ENCODE results near the gene EYS. TPM values are rescaled to one million over a fixed set of nuclear protein-coding genes. Genes with fewer than 3 reads are reported as not detected.

EYS gene
- total RNA-seq, 1 experiment from 2014 or later, result not detected

DNA sequence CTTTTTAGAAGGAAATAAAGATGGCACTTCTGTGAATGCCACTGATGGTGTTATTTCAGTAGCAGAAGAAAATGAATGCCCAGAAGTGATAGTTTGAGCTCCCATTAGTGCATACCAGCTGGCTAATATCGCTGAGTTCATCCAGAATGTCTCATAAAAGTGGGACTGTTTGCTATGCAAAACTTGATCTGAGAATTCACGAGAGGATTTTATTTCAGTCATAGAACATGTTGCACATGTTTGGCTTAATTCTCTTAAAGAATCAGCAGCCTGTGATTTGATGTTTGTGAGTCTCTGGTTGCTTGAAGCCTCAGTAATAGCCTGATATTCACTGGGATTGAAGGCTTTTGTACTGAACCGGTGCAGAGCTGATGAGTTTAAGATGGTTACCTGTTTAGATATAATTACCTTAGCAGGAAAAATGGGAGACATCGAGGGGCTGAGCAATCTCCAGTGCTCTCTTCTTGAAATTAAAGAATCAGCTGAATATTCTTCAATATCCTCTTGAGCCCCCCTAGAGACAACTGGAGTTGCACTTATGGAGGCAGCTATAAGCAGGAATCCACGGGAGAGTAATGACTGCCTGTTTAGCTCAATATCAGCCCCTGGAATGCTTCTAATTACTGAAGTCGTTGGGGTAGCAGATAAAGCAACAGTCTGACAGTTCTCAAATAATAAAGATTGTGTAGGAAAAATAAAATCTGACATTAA lies 1115.9 kb downstream of the EYS start:
- no peak for DNase-seq
- Histone ChIP-seq H3K27me3 (0 out of 2 replicates have a peak, but pooled peaks cover 3% of the 10 kb centered on the region), H3K4me1 (no peaks in the 10 kb centered on the region), H3K27ac (no peak overlapping the region), H3K4me3 (no peak overlapping the region), H3K36me3 (no peaks in the 10 kb centered on the region), H3K9me3 (replicated peaks) (no peaks in the 10 kb centered on the region)

DNA sequence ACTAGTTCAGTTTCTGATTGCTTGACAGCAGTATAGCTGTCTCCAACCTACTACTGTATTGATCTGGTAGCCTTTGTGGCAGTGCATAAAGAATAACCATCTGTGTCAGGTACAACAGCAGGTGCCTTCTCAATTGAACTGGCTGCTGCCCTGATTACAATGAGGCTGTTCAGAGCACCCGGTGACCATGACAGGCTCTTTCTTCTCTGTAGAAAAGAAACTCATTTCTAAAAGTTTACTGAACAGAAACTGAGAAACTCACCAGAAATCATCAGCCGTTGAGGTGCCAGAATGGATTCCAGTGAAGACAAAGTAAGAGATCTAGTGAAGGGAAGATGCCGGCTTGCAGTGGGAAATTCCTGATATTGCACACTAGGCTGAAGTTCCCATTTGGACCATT lies 1117.1 kb downstream of the EYS start:
- Histone ChIP-seq H3K27me3 (0 out of 2 replicates have a peak, but pooled peaks cover 3% of the 10 kb centered on the region), H3K9me3 (replicated peaks) (no peaks in the 10 kb centered on the region), H3K4me3 (no peak overlapping the region), H3K36me3 (no peaks in the 10 kb centered on the region), H3K27ac (no peak overlapping the region), H3K4me1 (no peaks in the 10 kb centered on the region)
- no peak for DNase-seq

DNA sequence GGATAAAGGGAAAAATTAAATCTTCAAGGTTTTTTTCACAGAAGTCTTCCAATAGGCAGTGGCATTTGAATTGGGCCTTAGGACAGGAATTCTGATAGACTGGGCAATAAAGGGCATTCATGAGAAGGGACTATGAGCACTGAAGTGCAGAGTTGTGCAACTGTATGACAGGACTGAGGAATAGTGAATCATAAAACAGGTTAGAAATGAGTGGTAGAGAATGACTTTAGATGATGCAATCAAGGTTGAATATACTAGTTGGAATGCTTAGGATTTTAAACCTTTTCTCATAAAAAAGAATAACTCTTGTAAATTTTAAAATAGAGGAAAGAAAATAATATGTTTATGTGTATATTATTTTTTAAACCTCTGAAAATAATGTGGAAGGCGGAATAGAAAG lies 1126.7 kb downstream of the EYS start:
- Histone ChIP-seq H3K27me3 (no peaks in the 10 kb centered on the region), H3K27ac (no peak overlapping the region), H3K4me3 (no peak overlapping the region), H3K36me3 (no peaks in the 10 kb centered on the region), H3K4me1 (no peaks in the 10 kb centered on the region), H3K9me3 (replicated peaks) (no peaks in the 10 kb centered on the region)
- DNase-seq, result no peak

DNA sequence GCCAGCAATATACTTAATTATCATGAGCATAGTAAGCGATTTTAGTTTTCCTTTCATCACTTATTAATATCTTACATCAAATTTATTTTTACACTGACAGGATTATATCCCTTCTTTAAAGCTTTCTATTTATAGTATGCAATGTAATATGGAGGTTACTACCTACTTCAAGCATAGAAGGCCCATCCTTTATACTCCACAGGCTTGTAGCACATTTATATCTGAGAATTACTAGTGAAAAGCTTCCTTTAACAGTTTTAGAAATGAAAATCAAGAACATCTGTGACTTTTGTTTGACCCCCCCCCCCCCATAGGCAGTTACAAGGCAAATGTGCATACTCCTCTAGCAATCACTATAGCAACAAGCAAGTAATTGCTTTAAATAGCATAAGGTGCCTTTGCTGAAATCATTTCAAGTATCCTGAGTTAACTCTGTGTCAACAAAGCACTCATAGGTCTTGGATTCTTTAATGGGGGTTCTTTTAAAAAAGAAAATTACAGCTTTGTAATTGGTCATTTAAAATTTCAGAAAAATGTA lies 1153.7 kb downstream of the EYS start:
- no peaks in the 10 kb centered on the region for H3K27me3 ChIP-seq
- no peaks in the 10 kb centered on the region for H3K9me3 ChIP-seq (replicated peaks)
- DNase-seq, result no peak
- H3K27ac ChIP-seq, result no peak overlapping the region
- H3K4me3 ChIP-seq, result no peak overlapping the region
- H3K4me1 ChIP-seq, result no peaks in the 10 kb centered on the region
- no peaks in the 10 kb centered on the region for H3K36me3 ChIP-seq

DNA sequence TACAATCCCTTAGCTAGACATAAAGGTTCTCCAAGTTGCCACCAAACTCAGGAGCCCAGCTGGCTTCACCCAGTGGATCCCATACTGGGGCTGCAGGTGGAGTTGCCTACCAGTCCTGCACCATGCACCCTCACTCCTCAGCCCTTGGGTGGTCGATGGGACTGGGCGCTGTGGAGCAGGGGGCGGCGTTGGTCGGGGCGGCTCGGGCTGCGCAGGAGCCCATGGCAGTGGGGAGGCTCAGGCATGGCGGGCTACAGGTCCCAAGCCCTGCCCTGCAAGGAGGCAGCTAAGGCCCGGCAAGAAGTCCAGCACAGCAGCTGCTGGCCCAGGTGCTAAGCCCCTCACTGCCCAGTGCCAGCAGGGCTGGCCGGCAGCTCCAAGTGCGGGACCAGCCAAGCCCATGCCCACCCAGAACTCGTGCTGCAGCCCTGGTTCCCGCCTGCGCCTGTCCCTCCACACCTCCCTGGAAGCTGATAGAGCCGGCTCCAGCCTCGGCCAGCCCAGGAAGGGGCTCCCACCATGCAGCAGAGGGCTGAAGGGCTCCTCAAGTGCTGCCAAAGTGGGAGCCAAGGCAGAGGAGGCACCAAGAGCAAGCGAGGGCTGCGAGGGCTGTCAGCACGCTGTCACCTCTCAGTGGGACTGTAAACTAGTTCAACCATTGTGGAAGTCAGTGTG lies 1159.3 kb downstream of the EYS start:
- no peaks in the 10 kb centered on the region for H3K4me1 ChIP-seq
- no peaks in the 10 kb centered on the region for H3K27me3 ChIP-seq
- H3K27ac ChIP-seq, result no peak overlapping the region
- DNase-seq, result no peak
- no peaks in the 10 kb centered on the region for H3K9me3 ChIP-seq (replicated peaks)
- H3K36me3 ChIP-seq, result no peaks in the 10 kb centered on the region
- H3K4me3 ChIP-seq, result no peak overlapping the region

DNA sequence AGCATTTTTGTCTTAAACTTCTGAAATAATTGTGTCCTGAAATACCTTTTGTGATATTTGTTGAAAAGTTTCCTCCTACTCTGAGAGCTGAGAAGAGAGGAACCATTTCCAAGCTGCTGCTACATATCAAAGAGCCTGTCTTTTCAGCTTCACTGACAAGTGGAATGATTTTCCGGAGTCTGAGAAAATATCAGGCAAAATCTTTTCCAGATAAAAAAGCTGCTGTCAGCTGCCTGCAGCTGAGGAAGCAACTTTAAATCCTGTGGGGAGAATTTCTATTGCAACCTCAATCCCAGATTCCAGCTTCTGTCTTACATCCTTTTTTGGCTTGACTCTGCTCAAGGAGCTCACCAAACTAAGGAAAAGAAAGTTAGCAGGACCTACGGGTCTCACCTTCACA lies 1167.1 kb downstream of the EYS start:
- Histone ChIP-seq H3K27me3 (no peaks in the 10 kb centered on the region), H3K36me3 (no peaks in the 10 kb centered on the region), H3K4me1 (no peaks in the 10 kb centered on the region), H3K4me3 (no peak overlapping the region), H3K9me3 (replicated peaks) (no peaks in the 10 kb centered on the region), H3K27ac (no peak overlapping the region)
- DNase-seq, result no peak

DNA sequence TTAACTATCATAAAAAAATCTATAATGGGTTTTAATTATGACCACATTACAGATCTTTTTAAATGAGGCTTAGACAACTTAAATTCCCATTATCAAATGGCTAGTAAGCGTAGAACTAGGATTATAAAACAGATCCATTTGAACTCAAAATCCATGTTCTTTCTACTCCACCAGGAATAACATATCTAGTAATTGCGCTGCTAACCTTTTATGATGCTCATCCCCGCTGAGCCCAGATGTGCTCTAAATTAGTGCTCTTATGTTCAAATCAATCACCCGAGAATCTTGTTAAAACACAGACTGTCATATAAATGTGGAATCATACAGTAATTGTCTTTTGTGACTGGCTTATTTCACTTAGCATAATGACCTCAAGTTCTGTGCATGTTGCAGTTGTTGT lies 1168.3 kb downstream of the EYS start:
- Histone ChIP-seq H3K36me3 (no peaks in the 10 kb centered on the region), H3K4me3 (no peak overlapping the region), H3K27me3 (no peaks in the 10 kb centered on the region), H3K9me3 (replicated peaks) (no peaks in the 10 kb centered on the region), H3K4me1 (no peaks in the 10 kb centered on the region), H3K27ac (no peak overlapping the region)
- DNase-seq, result no peak

DNA sequence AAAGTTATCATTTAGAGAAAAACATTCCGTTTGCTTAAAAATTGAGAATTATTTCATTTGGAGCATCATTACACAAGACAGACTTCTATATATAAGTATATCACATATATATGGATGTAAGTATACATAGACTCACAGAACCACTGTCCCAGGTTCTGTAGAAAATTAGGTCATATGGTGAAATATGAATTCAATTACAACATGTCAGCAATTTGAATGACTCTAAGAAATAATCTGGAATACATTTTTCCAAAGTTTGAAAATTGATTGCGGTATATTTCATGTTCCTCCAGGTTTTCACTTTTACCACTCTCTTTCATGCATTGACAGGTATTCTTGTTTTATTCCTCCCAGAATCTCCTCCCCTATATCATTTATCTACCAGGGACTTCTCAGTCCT lies 1179.1 kb downstream of the EYS start:
- Histone ChIP-seq H3K9me3 (replicated peaks) (0 out of 2 replicates have a peak, but pooled peaks cover 4% of the 10 kb centered on the region), H3K4me1 (no peaks in the 10 kb centered on the region), H3K27ac (no peak overlapping the region), H3K27me3 (no peaks in the 10 kb centered on the region), H3K36me3 (no peaks in the 10 kb centered on the region), H3K4me3 (no peak overlapping the region)
- no peak for DNase-seq

DNA sequence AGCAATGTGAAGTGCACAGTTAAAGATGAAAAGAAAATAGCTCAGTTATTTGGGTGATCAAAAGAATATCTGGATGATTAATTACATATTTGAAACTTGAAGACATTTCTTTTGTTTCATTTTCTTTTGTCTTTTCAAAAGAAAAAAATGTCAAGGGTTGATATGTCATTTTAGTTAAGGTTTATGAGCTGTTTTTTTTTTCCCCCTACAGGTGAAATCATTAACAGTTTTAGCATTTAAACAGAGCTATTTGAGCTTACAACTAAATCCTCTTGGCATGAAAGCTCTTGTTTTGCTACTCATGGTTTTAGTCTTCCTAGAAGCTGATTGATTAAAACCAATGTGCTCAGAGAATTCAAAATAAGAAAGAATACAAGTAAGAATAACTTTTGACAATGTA lies 1184.2 kb downstream of the EYS start:
- no peak for DNase-seq
- no peaks in the 10 kb centered on the region for H3K4me1 ChIP-seq
- H3K36me3 ChIP-seq, result no peaks in the 10 kb centered on the region
- no peak overlapping the region for H3K4me3 ChIP-seq
- H3K9me3 ChIP-seq (replicated peaks), result 0 out of 2 replicates have a peak, but pooled peaks cover 4% of the 10 kb centered on the region
- H3K27ac ChIP-seq, result no peak overlapping the region
- no peaks in the 10 kb centered on the region for H3K27me3 ChIP-seq

DNA sequence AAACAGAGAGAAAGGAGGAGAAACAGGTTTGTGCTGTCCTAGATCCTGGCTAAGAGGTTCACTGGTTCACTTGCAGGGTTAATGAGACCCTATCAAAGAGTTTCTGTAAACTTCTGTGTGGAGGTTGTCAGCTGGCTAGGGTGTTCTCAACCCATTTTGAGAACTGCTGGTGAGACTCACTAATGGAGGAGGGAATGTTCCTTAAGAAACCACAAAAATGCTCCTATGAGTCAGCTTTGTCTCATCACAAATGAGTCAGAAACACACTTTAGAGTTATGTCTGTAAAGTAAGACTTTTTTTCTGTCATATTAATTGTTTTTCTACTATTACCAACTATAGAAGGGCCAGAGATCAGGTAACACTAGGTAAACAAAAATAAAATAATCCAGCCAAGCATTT lies 1187.0 kb downstream of the EYS start:
- Histone ChIP-seq H3K36me3 (no peaks in the 10 kb centered on the region), H3K27me3 (no peaks in the 10 kb centered on the region), H3K27ac (no peak overlapping the region), H3K9me3 (replicated peaks) (no peaks in the 10 kb centered on the region), H3K4me3 (no peak overlapping the region), H3K4me1 (no peaks in the 10 kb centered on the region)
- DNase-seq, result no peak

DNA sequence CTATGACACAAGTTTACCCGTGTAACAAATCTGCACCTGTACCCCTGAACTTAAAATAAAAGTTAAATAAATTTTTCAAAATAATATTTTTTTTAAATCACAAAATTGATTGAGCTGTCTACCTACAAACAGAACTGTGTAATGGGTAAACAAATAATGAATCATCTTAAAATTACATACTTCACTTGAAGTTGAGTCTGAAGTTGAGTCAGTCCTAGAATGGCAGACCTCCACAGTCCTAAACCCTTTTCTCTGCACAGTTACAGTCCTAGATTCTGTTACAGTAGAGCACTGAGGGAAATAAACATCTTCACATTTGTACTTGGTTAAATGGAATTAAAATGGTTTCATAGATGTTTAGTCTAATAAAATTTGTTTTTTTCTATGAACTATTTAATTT lies 1190.6 kb downstream of the EYS start:
- no peak overlapping the region for H3K27ac ChIP-seq
- H3K4me3 ChIP-seq, result no peak overlapping the region
- DNase-seq, result no peak
- no peaks in the 10 kb centered on the region for H3K4me1 ChIP-seq
- no peaks in the 10 kb centered on the region for H3K36me3 ChIP-seq
- no peaks in the 10 kb centered on the region for H3K9me3 ChIP-seq (replicated peaks)
- H3K27me3 ChIP-seq, result no peaks in the 10 kb centered on the region

DNA sequence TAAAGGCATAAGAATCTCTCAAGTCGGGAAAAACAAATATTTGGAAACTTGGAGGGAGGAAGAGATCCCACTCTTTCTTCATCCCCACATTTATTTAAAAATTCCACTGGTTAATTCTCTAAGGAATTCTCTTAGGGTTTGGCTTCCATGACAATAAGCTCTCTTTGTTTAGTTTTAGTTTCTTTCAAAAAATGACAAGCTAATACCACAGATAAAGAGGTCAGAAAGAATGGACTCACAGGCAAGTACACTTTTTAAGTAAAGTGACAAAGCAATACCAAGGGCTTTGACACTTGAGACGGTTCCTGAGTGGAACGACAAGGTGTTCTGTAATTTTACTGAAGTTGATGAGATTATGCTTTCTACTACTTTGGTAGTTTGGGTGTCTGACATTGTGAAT lies 1199.4 kb downstream of the EYS start:
- H3K36me3 ChIP-seq, result no peaks in the 10 kb centered on the region
- H3K27me3 ChIP-seq, result no peaks in the 10 kb centered on the region
- no peak for DNase-seq
- H3K9me3 ChIP-seq (replicated peaks), result no peaks in the 10 kb centered on the region
- H3K27ac ChIP-seq, result no peak overlapping the region
- H3K4me3 ChIP-seq, result no peak overlapping the region
- no peaks in the 10 kb centered on the region for H3K4me1 ChIP-seq

DNA sequence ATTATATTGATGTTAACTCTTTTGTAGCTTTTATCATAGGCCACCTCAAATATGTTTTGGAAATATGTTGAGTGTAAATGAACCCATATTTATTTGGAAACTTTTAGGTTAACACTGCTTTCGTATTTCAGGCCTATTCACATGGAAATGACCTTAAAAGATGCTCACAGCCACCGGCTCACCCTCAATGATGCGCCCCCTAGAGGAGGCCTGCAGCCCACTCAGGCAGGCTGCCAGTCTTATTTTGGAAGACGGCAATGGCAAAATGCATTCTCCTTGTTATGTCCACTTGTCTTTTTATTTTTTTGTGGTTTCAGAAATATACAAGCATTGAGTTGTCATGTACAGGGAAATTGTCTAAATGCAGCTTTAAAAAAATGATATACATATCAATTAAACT lies 1201.7 kb downstream of the EYS start:
- Histone ChIP-seq H3K9me3 (replicated peaks) (no peaks in the 10 kb centered on the region), H3K27me3 (no peaks in the 10 kb centered on the region), H3K36me3 (no peaks in the 10 kb centered on the region), H3K4me1 (no peaks in the 10 kb centered on the region), H3K27ac (no peak overlapping the region), H3K4me3 (no peak overlapping the region)
- peak; percentile 14 to 50 for DNase-seq

DNA sequence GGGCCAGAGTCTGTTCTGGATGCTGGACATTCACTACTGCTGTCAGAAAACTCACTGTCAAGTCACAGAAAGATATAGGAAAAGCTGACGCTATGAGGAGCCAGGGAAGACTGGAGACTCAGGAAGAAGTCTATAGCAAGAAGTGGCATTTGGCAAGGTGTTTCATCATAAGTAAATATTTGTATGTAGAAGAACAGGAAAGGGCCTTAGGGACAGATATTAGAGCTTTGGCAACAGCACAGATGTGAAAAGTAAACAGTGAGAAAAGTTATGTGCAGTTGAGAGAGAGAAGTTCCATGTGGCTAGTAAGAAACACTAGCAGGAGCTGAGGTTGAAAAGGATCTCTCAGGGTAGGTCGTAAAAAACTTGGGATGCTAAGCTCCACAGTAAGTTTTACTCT lies 1202.5 kb downstream of the EYS start:
- no peaks in the 10 kb centered on the region for H3K4me1 ChIP-seq
- no peaks in the 10 kb centered on the region for H3K27me3 ChIP-seq
- H3K9me3 ChIP-seq (replicated peaks), result no peaks in the 10 kb centered on the region
- DNase-seq, result no peak
- no peak overlapping the region for H3K27ac ChIP-seq
- no peaks in the 10 kb centered on the region for H3K36me3 ChIP-seq
- no peak overlapping the region for H3K4me3 ChIP-seq

DNA sequence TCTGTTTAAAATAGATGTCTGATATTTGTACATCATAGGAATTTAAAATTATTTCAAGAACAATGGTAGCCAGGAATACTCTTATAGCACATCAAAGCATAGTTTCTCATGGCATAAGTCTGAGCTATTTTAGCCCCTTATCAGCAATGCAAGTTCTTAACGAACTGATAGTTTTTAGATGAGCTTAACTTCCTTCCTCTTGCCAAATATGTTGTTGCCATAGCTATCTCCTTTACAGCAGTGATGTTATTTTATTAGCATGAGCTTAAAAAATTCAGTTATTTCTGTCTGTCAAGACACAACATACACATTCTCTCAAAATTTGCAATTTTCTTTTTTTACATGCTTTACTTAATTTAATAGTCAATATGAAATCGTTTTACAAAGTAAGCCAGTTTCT lies 1204.2 kb downstream of the EYS start:
- Histone ChIP-seq H3K9me3 (replicated peaks) (no peaks in the 10 kb centered on the region), H3K4me3 (no peak overlapping the region), H3K36me3 (no peaks in the 10 kb centered on the region), H3K4me1 (no peaks in the 10 kb centered on the region), H3K27ac (no peak overlapping the region), H3K27me3 (no peaks in the 10 kb centered on the region)
- DNase-seq, result no peak

DNA sequence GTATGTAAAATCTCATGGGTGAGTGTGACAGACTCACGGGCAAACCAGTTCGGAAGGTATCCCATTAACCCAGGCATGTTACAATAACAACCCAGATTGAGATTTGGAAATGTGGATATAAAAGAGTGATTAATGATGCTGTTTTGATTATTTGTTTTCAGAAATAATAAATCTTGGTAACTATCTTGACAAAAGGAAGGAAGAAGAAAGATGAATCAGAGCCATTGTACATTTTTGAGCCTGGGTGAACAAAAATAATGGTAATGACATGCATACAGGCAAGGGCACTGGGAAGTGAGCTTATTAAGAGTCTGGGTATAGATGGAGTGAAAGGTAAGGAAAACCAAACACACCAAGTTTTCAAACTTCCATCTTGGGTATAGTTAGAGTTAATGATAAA lies 1209.4 kb downstream of the EYS start:
- no peak overlapping the region for H3K4me3 ChIP-seq
- no peak overlapping the region for H3K27ac ChIP-seq
- H3K4me1 ChIP-seq, result no peaks in the 10 kb centered on the region
- no peaks in the 10 kb centered on the region for H3K9me3 ChIP-seq (replicated peaks)
- DNase-seq, result no peak
- no peaks in the 10 kb centered on the region for H3K27me3 ChIP-seq
- H3K36me3 ChIP-seq, result no peaks in the 10 kb centered on the region

Measured in SJCRH30 (cell line).